ENCODE results near the gene CES3.
"Not testable (repeated sequence)": the region's sequence is repeated elsewhere in the genome, so short reads cannot be mapped to it uniquely, and the experiment has no call there.

- TF ChIP-seq CTCF (IDR thresholded peaks at IDR 0.05; ENCODE audit: low read length); EZH2 (IDR thresholded peaks at IDR 0.05; ENCODE audit: borderline replicate concordance, low read length): not testable (repeated sequence)
Observed at GRCh38 chr16:66993558-66993957, 32.5 kb downstream of the CES3 start.
